Measurements from ENCODE around the gene HMGB1.
A peak's percentile ranks its signal among the peaks of the same experiment; 100 is the strongest.
"Not testable (repeated sequence)": the region's sequence is repeated elsewhere in the genome, so short reads cannot be mapped to it uniquely, and the experiment has no call there.

The HMGB1 gene

GRCh38 chr13:30466841-30467252 lies 1.1 kb upstream of the HMGB1 start:
- DNase-seq = no peak

- DNase-seq = no peak
These were observed 600 bp upstream of the HMGB1 start for GRCh38 chr13:30466358-30466714.

GRCh38 chr13:30465343-30465592 lies 468 bp downstream of the HMGB1 start:
- DNase-seq = no peak

- peak; percentile 34 to 90 (median 75) for DNase-seq
These were observed 1.0 kb downstream of the HMGB1 start for GRCh38 chr13:30464496-30465342.

GRCh38 chr13:30463787-30464495 lies 1.8 kb downstream of the HMGB1 start:
- DNase-seq = peak in 38 of 51 donors; percentile 23 to 87 (median 59)

- DNase-seq = peak in 1 of 51 donors; percentile 20
These were observed 4.3 kb downstream of the HMGB1 start for GRCh38 chr13:30461279-30462066.

- DNase-seq = no peak
These were observed 8.3 kb downstream of the HMGB1 start for GRCh38 chr13:30457306-30457891.

- DNase-seq = no peak
These were observed 9.4 kb downstream of the HMGB1 start for GRCh38 chr13:30456290-30456689.

- DNase-seq = no peak
These were observed 10.7 kb downstream of the HMGB1 start for GRCh38 chr13:30454991-30455390.

- no peak for DNase-seq
These were observed 12.0 kb downstream of the HMGB1 start for GRCh38 chr13:30453727-30454126.

- not testable (repeated sequence) for DNase-seq
These were observed 14.3 kb downstream of the HMGB1 start for GRCh38 chr13:30451476-30451875.

GRCh38 chr13:30450066-30450465 lies 15.7 kb downstream of the HMGB1 start:
- DNase-seq = no peak

- DNase-seq = no peak
These were observed 17.3 kb downstream of the HMGB1 start for GRCh38 chr13:30448441-30448840.

- no peak for DNase-seq
These were observed 19.6 kb downstream of the HMGB1 start for GRCh38 chr13:30446126-30446500.

GRCh38 chr13:30443957-30444404 lies 21.8 kb downstream of the HMGB1 start:
- no peak for DNase-seq

- not testable (repeated sequence) for DNase-seq
These were observed 22.2 kb downstream of the HMGB1 start for GRCh38 chr13:30443491-30443890.

GRCh38 chr13:30442926-30443325 lies 22.8 kb downstream of the HMGB1 start:
- no peak for DNase-seq

- DNase-seq = no peak
These were observed 24.6 kb downstream of the HMGB1 start for GRCh38 chr13:30440910-30441703.

GRCh38 chr13:30438286-30438685 lies 27.4 kb downstream of the HMGB1 start:
- DNase-seq = no peak

- DNase-seq = no peak
These were observed 28.6 kb downstream of the HMGB1 start for GRCh38 chr13:30437177-30437576.

- DNase-seq = no peak
These were observed 29.8 kb downstream of the HMGB1 start for GRCh38 chr13:30435911-30436451.
